ENCODE data around the gene LPIN1. TPM values are rescaled to one million over a fixed set of nuclear protein-coding genes. Genes with fewer than 3 reads are reported as not detected.
"Not testable (repeated sequence)": the region's sequence is repeated elsewhere in the genome, so short reads cannot be mapped to it uniquely, and the experiment has no call there.

The LPIN1 gene
- total RNA-seq, 3 donors from 2014 or later, result 78.6 to 106 (median 82.6) TPM

GRCh38 chr2:11729362-11730212 lies 16.8 kb upstream of the LPIN1 start:
- Histone ChIP-seq H3K27me3 (no peaks in the 10 kb centered on the region), H3K9me3 (no peaks in the 10 kb centered on the region), H3K27ac (no peak overlapping the region), H3K4me3 (no peak overlapping the region), H3K36me3 (no peaks in the 10 kb centered on the region), H3K4me1 (no peaks in the 10 kb centered on the region)
- DNase-seq (ENCODE audit: low spot score in 2 of 2), result no peak
- intact Hi-C loops (cut with DNase I; ENCODE audit: low total_unique reads), result no loop called here
- TF ChIP-seq CTCF (IDR thresholded peaks at IDR 0.05), result no peak
- no peak for TF ChIP-seq POLR2A (IDR thresholded peaks at IDR 0.05)
- no peak for TF ChIP-seq POLR2AphosphoS5 (IDR thresholded peaks at IDR 0.05)

- H3K9me3 ChIP-seq; H3K27ac ChIP-seq; intact Hi-C loops (cut with DNase I; ENCODE audit: low total_unique reads); H3K4me3 ChIP-seq; H3K4me1 ChIP-seq; H3K36me3 ChIP-seq; H3K27me3 ChIP-seq; DNase-seq (ENCODE audit: low spot score in 2 of 2): not testable (repeated sequence)
Measured at GRCh38 chr2:11731214-11731984, 15.0 kb upstream of the LPIN1 start.

- intact Hi-C loops (cut with DNase I; ENCODE audit: low total_unique reads), result loop anchor here (1.0 kb wide), 1 partner anchor 19 kb away; no protein-coding TSS in a partner anchor
- no peaks in the 10 kb centered on the region for H3K9me3 ChIP-seq
- no peak for TF ChIP-seq POLR2A (IDR thresholded peaks at IDR 0.05)
- TF ChIP-seq CTCF (IDR thresholded peaks at IDR 0.05), result no peak
- TF ChIP-seq POLR2AphosphoS5 (IDR thresholded peaks at IDR 0.05), result no peak
- no peaks in the 10 kb centered on the region for H3K27me3 ChIP-seq
- peak overlapping the region; percentile 7 to 51 for H3K27ac ChIP-seq
- no peak overlapping the region for H3K4me3 ChIP-seq
- no peaks in the 10 kb centered on the region for H3K36me3 ChIP-seq
- no peak for DNase-seq (ENCODE audit: low spot score in 2 of 2)
- H3K4me1 ChIP-seq, result no peaks in the 10 kb centered on the region
Measured at GRCh38 chr2:11732587-11732986, 13.8 kb upstream of the LPIN1 start.

- H3K27me3 ChIP-seq; intact Hi-C loops (cut with DNase I; ENCODE audit: low total_unique reads); H3K4me3 ChIP-seq; H3K27ac ChIP-seq; H3K4me1 ChIP-seq; H3K9me3 ChIP-seq; DNase-seq (ENCODE audit: low spot score in 2 of 2); H3K36me3 ChIP-seq: not testable (repeated sequence)
Measured at GRCh38 chr2:11737852-11738251, 8.6 kb upstream of the LPIN1 start.

- Histone ChIP-seq H3K4me3 (no peak overlapping the region), H3K9me3 (no peaks in the 10 kb centered on the region), H3K4me1 (no peaks in the 10 kb centered on the region), H3K27me3 (no peaks in the 10 kb centered on the region), H3K27ac (peak overlapping the region in 1 of 2 donors; percentile 54), H3K36me3 (no peaks in the 10 kb centered on the region)
- TF ChIP-seq CTCF (IDR thresholded peaks at IDR 0.05) (peak in 1 of 3 donors; percentile 29), POLR2A (IDR thresholded peaks at IDR 0.05) (no peak), POLR2AphosphoS5 (IDR thresholded peaks at IDR 0.05) (peak in 2 of 3 donors; percentile 42 to 96)
- peak in 1 of 2 donors; percentile 67 for DNase-seq (ENCODE audit: low spot score in 2 of 2)
- intact Hi-C loops (cut with DNase I; ENCODE audit: low total_unique reads), result no loop called here
Measured at GRCh38 chr2:11738589-11739436, 7.6 kb upstream of the LPIN1 start.

All from breast epithelium (tissue), 4 donors.